Esophagus (tissue), 2 donors: ENCODE results near the gene STOM. TPM values are rescaled to one million over a fixed set of nuclear protein-coding genes. Genes with fewer than 3 reads are reported as not detected.

Source experiments
- H3K27ac ChIP-seq, 2 donors: one replicate each; pipeline ENCODE4 v1.5.1; 2013; ENCODE audit warnings: low read depth in 2 of 2, mild to moderate bottlenecking in 2 of 2, inconsistent platforms in 1 of 2, low read length in 1 of 2, moderate library complexity in 1 of 2
- H3K27me3 ChIP-seq, 2 donors: one replicate each; pipeline ENCODE4 v1.6.1; 2013; ENCODE audit warnings: low read length in 2 of 2, control low read depth in 1 of 2, mild to moderate bottlenecking in 1 of 2; ENCODE audit not compliant: insufficient read depth in 2 of 2, control insufficient read depth in 1 of 2
- H3K36me3 ChIP-seq, 2 donors: one replicate each; pipeline ENCODE4 v1.6.1; 2013; ENCODE audit warnings: low read length in 1 of 2; ENCODE audit not compliant: control insufficient read depth in 2 of 2, insufficient read depth in 2 of 2
- H3K4me1 ChIP-seq, 2 donors: one replicate each; pipeline ENCODE4 v1.6.1; 2013; ENCODE audit warnings: low read length in 1 of 2; ENCODE audit not compliant: control insufficient read depth in 2 of 2, insufficient read depth in 2 of 2
- H3K4me3 ChIP-seq, 2 donors: one replicate each; pipeline ENCODE4 v1.5.1; 2013; ENCODE audit warnings: low read length in 2 of 2, mild to moderate bottlenecking in 2 of 2, low read depth in 1 of 2, moderate library complexity in 1 of 2
- H3K9me3 ChIP-seq, 2 donors: one replicate each; pipeline ENCODE4 v1.6.1; 2013; ENCODE audit warnings: mild to moderate bottlenecking in 2 of 2, low read depth in 1 of 2, low read length in 1 of 2, moderate library complexity in 1 of 2; ENCODE audit not compliant: control insufficient read depth in 2 of 2, insufficient read depth in 1 of 2
- WGBS, 2 donors: extraction: QIAGEN DNeasy Blood & Tissue Kit; methylation state at CpG; one replicate each; pipeline ENCODE4 v1.1.7; 2013; 5-methylcytosine and 5-hydroxymethylcytosine counted together
- polyA plus RNA-seq, 2 donors: library from polyadenylated mRNA; stranded (reverse); fragments of 200-250 nt; gene quantifications; one replicate each; pipeline ENCODE4 v1.2.3, GENCODE V29; 2013
- donor health status: healthy with polysubstance abuse.
- donor health status: Bipolar disorder and iron deficiency.

The STOM gene
- polyA plus RNA-seq, 2 donors, result 46.3 to 64.7 TPM

DNA sequence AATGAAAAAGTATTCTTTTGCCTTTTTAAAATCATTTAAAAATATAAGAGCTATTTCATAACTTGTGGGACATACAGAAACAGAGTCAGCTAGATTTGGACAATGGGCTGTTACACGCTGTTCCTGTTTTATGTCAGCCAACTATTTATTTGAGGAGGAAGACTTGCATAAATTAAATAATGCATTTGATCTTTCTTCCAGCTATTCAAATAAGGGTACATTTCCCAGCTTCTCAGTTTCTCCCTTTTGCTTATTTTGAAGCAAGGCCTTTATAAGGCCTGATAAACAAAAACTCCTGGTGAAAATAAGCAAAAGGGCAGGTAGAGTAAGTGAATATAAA, 6.5 kb downstream of the STOM start:
- Histone ChIP-seq H3K9me3 (no peaks in the 10 kb centered on the region), H3K4me3 (no peak overlapping the region), H3K36me3 (no peaks in the 10 kb centered on the region), H3K27ac (peak overlapping the region in 1 of 2 donors; percentile 85), H3K27me3 (no peaks in the 10 kb centered on the region), H3K4me1 (no peaks in the 10 kb centered on the region)
- 13 to 54% methylated on average over 1 of the region's 1 CpG for WGBS, 2 donors

DNA sequence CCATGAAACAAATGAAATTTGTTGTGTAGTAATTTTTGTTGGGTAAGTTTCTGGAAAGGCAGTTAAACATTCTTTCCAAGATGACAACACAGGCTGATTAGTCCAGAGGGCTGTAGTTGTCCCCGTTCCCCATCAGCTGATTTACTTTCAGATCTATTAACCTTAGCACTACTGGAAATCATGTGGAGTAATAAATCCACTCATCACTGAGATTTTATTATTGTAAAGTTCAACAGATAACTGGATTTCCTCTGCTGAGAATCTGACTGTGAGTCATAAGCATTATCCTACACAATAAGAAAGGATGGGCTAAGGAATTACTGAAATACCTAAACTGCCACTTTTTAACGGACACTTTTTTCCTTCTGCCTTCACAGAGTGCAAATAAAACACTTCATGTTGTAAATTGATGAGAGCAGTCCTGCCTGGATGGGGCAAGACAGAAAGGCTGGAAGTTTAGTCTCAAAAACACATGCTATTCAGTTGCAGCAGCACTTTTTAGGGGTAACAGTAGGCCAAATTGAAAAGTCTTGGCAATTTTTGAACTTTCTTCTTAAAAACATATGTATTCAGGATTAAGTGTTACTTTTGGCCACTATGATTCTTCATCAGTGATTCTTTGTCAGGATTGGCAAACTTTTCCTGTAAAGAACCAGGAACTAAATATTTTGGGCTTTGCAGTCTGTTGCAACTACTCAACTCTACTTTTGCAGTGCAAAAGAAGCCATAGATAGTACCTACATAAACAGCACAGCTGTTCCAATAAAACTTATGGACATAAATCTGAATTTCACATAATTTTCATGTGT, 7.0 kb downstream of the STOM start:
- Histone ChIP-seq H3K4me3 (peak overlapping the region in 1 of 2 donors; percentile 13), H3K4me1 (no peaks in the 10 kb centered on the region), H3K9me3 (no peaks in the 10 kb centered on the region), H3K27ac (peak overlapping the region; percentile 68 to 85), H3K27me3 (no peaks in the 10 kb centered on the region), H3K36me3 (no peaks in the 10 kb centered on the region)
- 7 to 24% methylated on average over 2 of the region's 2 CpGs for WGBS, 2 donors

DNA sequence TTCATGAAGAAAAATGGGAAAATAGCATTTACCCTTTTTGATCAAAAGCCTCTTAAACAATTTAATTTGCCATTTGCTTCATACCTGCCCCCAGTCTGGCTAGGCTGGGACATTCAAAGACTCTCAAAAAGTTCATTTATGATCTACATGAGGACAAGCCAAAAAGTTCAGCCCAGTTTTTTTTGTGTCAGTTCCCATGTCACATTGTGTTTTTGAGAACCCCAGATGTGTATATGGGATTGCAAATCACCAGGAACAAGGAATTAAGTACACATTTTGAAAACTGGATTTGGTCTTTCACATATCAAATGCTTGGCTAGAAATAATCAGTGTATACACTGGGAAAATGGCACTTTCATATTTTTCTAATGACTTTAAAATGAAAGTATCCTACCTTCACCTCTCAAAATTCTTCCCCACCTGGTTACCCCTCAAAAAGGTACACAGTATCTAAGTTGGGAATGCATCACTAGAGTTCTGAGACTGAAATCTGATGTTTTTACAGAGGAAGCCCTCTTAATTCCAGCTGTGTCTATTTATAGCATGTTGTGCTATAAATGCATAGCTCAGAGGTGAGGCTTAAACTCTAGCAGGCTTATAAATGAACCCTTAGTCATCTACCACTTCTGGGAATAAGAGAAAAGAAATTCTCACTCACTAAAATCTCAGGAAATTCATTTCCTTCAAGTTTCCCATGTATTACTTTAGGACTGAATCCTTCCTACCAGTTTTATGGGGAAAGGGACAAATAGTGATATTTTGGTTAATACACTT, 9.3 kb downstream of the STOM start:
- no peaks in the 10 kb centered on the region for H3K36me3 ChIP-seq
- H3K27me3 ChIP-seq, result no peaks in the 10 kb centered on the region
- H3K4me1 ChIP-seq, result no peaks in the 10 kb centered on the region
- H3K9me3 ChIP-seq, result no peaks in the 10 kb centered on the region
- no peak overlapping the region for H3K4me3 ChIP-seq
- H3K27ac ChIP-seq, result peak overlapping the region in 1 of 2 donors; percentile 75

DNA sequence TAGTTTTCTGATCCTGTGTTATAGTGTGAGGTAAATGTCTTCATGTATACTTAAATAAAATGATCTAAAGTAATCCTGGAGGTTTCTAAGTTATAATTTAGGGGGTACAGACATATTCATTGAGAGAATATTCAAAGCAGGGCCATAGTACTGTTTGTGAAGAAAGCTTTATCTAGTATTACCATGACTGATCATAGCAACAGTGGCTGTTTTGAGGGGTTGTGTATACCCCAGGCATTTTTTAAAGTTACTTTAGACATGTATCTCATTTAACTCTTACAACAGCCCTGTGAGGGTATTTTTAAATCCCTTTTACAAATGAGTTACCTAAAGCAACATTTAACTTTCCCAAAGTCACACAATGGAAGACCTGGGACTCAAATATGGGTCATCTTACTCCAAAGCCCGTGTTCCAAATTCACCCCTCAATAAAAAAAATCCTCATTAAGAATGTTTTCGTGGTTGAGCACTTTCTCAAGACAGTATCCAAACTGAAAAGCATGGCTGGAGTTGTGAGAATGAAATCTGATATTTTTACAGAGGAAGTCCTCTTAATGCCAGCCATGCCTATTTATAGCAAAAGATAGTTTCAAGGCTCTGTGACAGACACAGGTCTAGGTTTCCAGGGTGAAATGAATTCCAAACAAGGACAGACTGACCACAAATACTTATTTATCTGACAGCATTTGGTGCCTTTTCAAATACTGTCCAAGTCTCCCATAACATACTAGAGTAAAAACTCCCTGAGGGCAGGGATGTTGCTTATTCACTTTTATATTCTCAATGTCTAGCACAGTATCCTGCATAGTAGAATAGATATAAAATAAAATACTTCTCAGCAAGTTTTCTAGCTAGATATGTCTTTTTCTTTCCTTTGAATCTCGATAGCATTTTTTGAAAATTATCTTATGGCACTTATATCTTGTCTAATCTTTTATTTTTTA, 10.4 kb downstream of the STOM start:
- 82% methylated on average over 3 of the region's 3 CpGs for WGBS, 2 donors
- no peaks in the 10 kb centered on the region for H3K4me1 ChIP-seq
- no peaks in the 10 kb centered on the region for H3K9me3 ChIP-seq
- no peaks in the 10 kb centered on the region for H3K27me3 ChIP-seq
- peak overlapping the region in 1 of 2 donors; percentile 18 for H3K27ac ChIP-seq
- H3K4me3 ChIP-seq, result no peak overlapping the region
- peaks cover 0 to 3% of the 10 kb centered on the region in 2 donors for H3K36me3 ChIP-seq

DNA sequence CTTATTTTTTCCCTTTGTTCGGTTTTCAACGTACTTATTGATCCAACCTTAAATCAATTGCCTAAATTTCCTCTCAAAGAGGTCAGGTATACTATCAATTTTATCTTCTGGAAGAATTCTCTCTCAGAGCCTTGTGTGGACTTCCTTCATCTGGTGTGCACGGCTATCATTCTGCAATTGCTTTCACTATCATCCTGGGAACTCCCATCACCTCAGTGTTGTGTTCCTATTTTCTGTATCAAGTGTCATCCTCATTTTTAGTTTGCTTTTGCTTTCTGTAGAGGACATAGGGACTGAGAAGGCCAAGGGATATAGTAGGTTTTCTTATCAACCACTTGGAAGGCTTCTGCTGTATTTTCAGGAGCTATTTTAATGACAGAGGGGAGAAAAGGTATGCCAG, 11.3 kb downstream of the STOM start:
- Histone ChIP-seq H3K27me3 (no peaks in the 10 kb centered on the region), H3K36me3 (peaks cover 0 to 3% of the 10 kb centered on the region in 2 donors), H3K9me3 (no peaks in the 10 kb centered on the region), H3K4me3 (no peak overlapping the region), H3K4me1 (no peaks in the 10 kb centered on the region), H3K27ac (peak overlapping the region; percentile 22 to 59)
- WGBS, 2 donors, result 59 to 63% methylated on average over 3 of the region's 3 CpGs

DNA sequence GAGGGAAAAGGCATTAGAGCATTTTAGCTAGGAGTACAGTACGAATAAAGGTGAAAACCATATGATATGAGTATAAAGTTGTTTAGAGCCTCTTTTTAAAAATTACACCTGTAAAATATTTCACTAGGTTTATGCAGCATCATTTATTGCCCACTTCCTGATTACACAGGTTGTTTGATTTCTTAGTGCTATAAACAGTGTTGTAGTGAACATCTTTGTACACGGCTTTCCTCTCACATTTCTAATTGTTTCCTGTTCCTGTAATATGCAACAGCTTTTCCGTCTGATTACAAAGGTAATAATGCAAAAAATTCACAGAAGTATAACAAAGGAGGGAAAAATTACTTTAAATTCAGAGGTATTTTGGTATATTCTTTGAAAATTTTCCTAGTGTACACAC, 13.0 kb downstream of the STOM start:
- H3K36me3 ChIP-seq, result peaks cover 0 to 3% of the 10 kb centered on the region in 2 donors
- no peaks in the 10 kb centered on the region for H3K9me3 ChIP-seq
- no peaks in the 10 kb centered on the region for H3K27me3 ChIP-seq
- H3K27ac ChIP-seq, result peak overlapping the region; percentile 68 to 79
- WGBS, 2 donors, result 64 to 75% methylated on average over 3 of the region's 3 CpGs
- no peaks in the 10 kb centered on the region for H3K4me1 ChIP-seq
- H3K4me3 ChIP-seq, result no peak overlapping the region

DNA sequence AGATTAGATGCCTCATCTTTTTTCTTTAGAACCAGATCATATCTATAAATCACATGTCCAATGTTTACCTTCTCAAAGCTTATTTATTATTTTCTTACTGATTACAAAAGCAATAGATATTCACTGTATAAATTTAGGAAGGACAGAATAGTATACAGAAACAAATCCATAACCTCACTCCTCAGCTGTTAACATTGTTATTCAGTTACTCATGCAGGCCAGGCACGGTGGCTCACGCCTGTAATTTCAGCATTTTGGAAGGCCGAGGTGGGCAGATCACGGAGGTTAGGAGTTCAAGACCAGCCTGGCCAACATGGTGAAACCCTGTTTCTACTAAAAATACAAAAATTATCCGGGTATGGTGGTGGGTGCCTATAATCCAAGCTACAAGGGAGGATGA, 15.3 kb downstream of the STOM start:
- H3K36me3 ChIP-seq, result peaks cover 0 to 3% of the 10 kb centered on the region in 2 donors

DNA sequence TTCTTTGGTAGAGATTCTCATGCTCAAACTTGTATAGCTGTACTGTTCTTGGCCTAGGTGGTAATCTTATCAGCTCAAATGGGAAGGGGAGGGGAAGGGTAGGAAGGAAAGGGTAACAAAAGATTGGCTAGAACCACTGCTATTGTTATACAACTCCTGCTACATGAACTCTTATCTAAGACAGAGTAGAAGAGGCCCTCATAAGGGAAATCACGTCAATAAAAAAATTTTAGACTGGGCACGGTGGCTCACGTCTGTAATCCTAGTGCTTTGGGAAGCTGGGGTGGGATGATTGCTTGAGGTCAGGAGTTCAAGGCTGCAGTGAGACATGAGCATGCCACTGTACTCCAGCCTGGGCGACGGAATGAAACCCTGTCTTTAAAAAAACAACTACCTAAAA, 15.9 kb downstream of the STOM start:
- H3K27ac ChIP-seq, result peak overlapping the region in 1 of 2 donors; percentile 24
- H3K27me3 ChIP-seq, result no peaks in the 10 kb centered on the region
- 57 to 69% methylated on average over 5 of the region's 5 CpGs for WGBS, 2 donors
- no peaks in the 10 kb centered on the region for H3K9me3 ChIP-seq
- H3K4me1 ChIP-seq, result no peaks in the 10 kb centered on the region
- no peak overlapping the region for H3K4me3 ChIP-seq
- peaks cover 0 to 3% of the 10 kb centered on the region in 2 donors for H3K36me3 ChIP-seq

More for the DNA sequence above, 15.3 kb downstream of the STOM start:
- Histone ChIP-seq H3K27ac (peak overlapping the region in 1 of 2 donors; percentile 60), H3K27me3 (no peaks in the 10 kb centered on the region), H3K9me3 (no peaks in the 10 kb centered on the region), H3K4me3 (no peak overlapping the region), H3K4me1 (no peaks in the 10 kb centered on the region)
- 77 to 79% methylated on average over 5 of the region's 5 CpGs for WGBS, 2 donors
